ENCODE results near the gene PDLIM7.
A peak's percentile ranks its signal among the peaks of the same experiment; 100 is the strongest.

PDLIM7 gene

GRCh38 chr5:177449140-177450061 lies 48.0 kb downstream of the PDLIM7 start:
- FAIRE-seq: no peak

GRCh38 chr5:177448244-177448950 lies 49.0 kb downstream of the PDLIM7 start:
- DNase-seq (ENCODE audit: extremely low spot score, insufficient read length, low read depth) (no peak), FAIRE-seq (peak; percentile 51)

More at GRCh38 chr5:177449140-177450061, 48.0 kb downstream of the PDLIM7 start:
- DNase-seq (ENCODE audit: extremely low spot score, insufficient read length, low read depth): no peak

GRCh38 chr5:177447611-177448243 lies 49.7 kb downstream of the PDLIM7 start:
- no peak for FAIRE-seq
- no peak for DNase-seq (ENCODE audit: extremely low spot score, insufficient read length, low read depth)

GRCh38 chr5:177447066-177447610 lies 50.3 kb downstream of the PDLIM7 start:
- DNase-seq (ENCODE audit: extremely low spot score, insufficient read length, low read depth) (peak; percentile 32), FAIRE-seq (peak; percentile 5)

GRCh38 chr5:177446200-177447065 lies 51.0 kb downstream of the PDLIM7 start, which contains the start of gene PRR7:
Gene PRR7, plus strand, starts transcription at chr5:177446814. Its CDS starts 8,254 bp downstream, at chr5:177455068.
- DNase-seq (ENCODE audit: extremely low spot score, insufficient read length, low read depth) (peak; percentile 70), FAIRE-seq (peak; percentile 83)

- FAIRE-seq: no peak
- DNase-seq (ENCODE audit: extremely low spot score, insufficient read length, low read depth): no peak
Measured at GRCh38 chr5:177445917-177446199, 51.5 kb downstream of the PDLIM7 start.

- FAIRE-seq (peak; percentile 60), DNase-seq (ENCODE audit: extremely low spot score, insufficient read length, low read depth) (no peak)
Measured at GRCh38 chr5:177445052-177445916, 52.1 kb downstream of the PDLIM7 start.

- FAIRE-seq (peak; percentile 57), DNase-seq (ENCODE audit: extremely low spot score, insufficient read length, low read depth) (no peak)
Measured at GRCh38 chr5:177444106-177445051, 53.0 kb downstream of the PDLIM7 start.

GRCh38 chr5:177443144-177443983 lies 54.0 kb downstream of the PDLIM7 start:
- no peak for FAIRE-seq
- DNase-seq (ENCODE audit: extremely low spot score, insufficient read length, low read depth): no peak

- DNase-seq (ENCODE audit: extremely low spot score, insufficient read length, low read depth): no peak
- FAIRE-seq: no peak
Measured at GRCh38 chr5:177442066-177442826, 55.2 kb downstream of the PDLIM7 start.

- FAIRE-seq (no peak), DNase-seq (ENCODE audit: extremely low spot score, insufficient read length, low read depth) (no peak)
Measured at GRCh38 chr5:177440990-177441780, 56.2 kb downstream of the PDLIM7 start.

- no peak for DNase-seq (ENCODE audit: extremely low spot score, insufficient read length, low read depth)
- FAIRE-seq: no peak
Measured at GRCh38 chr5:177440211-177440989, 57.0 kb downstream of the PDLIM7 start.

- DNase-seq (ENCODE audit: extremely low spot score, insufficient read length, low read depth) (no peak), FAIRE-seq (no peak)
Measured at GRCh38 chr5:177439518-177440053, 57.8 kb downstream of the PDLIM7 start.

GRCh38 chr5:177438468-177438867 lies 58.9 kb downstream of the PDLIM7 start:
- FAIRE-seq (no peak), DNase-seq (ENCODE audit: extremely low spot score, insufficient read length, low read depth) (no peak)
